Epithelial cell of proximal tubule (primary cell): ENCODE data around the gene TRIM14. TPM values are rescaled to one million over a fixed set of nuclear protein-coding genes. Genes with fewer than 3 reads are reported as not detected.
"Not testable (repeated sequence)": the region's sequence is repeated elsewhere in the genome, so short reads cannot be mapped to it uniquely, and the experiment has no call there.

Experiments
- DNase-seq: peaks from one replicate; pipeline ENCODE4 v3.0.0-alpha.2; 2011; ENCODE audit warnings: low read depth
- H3K4me3 ChIP-seq: 2 replicates; pipeline ENCODE4 v1.5.1; 2011; ENCODE audit warnings: low read depth, mild to moderate bottlenecking, low read length
- total RNA-seq: library from RNA; depleted of rRNA; stranded (reverse); fragments of >200 nt; gene quantifications from 2 replicates; pipeline ENCODE4 v1.2.3, GENCODE V29; 2015
- TF ChIP-seq, protein P1 (sequence below): conservative IDR thresholded peaks from 2 replicates; pipeline ENCODE4 v1.5.1; 2012; ENCODE audit warnings: low read depth, mild to moderate bottlenecking, low read length

The TRIM14 gene
- total RNA-seq, 1 donor from 2014 or later = 8.1 TPM

DNA sequence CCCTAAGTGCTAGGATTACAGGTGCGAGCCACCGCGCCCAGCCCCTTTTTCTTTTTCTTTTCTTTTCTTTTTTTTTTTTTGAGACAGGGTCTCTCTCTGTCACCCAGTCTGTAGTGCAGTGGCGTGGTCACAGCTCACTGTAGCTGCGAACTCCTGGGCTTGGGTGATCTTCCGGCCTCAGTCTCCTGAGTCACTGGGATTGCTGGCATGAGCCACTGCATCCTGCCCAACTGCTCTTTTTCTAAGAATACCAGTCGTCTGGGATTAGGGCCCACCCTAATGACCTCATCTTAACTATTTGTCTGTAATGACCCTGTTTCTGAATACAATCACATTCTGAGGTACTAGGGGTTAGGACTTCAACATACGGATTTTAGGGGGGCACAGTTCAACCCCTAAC is 96.6 kb downstream of the TRIM14 start:
- TF ChIP-seq, protein P1, sequence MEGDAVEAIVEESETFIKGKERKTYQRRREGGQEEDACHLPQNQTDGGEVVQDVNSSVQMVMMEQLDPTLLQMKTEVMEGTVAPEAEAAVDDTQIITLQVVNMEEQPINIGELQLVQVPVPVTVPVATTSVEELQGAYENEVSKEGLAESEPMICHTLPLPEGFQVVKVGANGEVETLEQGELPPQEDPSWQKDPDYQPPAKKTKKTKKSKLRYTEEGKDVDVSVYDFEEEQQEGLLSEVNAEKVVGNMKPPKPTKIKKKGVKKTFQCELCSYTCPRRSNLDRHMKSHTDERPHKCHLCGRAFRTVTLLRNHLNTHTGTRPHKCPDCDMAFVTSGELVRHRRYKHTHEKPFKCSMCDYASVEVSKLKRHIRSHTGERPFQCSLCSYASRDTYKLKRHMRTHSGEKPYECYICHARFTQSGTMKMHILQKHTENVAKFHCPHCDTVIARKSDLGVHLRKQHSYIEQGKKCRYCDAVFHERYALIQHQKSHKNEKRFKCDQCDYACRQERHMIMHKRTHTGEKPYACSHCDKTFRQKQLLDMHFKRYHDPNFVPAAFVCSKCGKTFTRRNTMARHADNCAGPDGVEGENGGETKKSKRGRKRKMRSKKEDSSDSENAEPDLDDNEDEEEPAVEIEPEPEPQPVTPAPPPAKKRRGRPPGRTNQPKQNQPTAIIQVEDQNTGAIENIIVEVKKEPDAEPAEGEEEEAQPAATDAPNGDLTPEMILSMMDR = no peak
- no peak overlapping the region for H3K4me3 ChIP-seq
- DNase-seq = no peak

DNA sequence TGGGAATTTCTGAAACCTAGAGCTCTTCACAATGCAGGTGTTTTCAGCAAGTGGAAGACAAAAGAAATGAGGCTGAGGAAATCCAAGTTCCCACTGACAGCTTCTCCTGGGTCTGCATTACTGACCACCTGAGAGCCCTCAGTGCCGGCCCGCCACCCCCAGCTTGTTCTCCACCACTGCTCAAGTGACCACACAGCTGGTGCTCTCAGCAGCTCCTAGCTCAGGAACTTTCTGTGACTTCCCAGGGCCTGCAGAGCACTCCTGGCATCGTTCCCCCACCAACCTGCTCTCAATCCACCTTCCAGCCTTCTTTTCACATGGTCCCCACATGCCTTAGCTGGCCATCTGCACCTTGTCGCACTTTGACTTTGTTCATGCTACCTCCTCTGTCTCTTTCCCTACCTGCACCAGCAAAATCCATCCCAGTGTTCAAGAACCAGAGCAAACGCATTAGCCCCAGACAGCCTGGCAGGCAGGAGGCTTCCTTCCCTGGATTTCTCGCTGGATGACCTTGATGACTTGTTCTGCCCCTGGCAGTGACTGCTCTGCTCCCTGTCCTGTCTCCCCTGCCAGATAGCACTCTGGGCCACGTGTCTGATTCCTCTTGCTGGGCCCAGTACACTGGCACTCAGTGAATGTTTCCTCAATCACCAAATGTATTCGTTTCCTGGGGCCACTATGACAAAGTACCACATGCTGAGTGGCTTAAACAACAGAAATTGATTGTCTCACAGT is 97.5 kb downstream of the TRIM14 start:
- TF ChIP-seq, protein P1 = no peak
- H3K4me3 ChIP-seq = no peak overlapping the region
- DNase-seq = no peak

DNA sequence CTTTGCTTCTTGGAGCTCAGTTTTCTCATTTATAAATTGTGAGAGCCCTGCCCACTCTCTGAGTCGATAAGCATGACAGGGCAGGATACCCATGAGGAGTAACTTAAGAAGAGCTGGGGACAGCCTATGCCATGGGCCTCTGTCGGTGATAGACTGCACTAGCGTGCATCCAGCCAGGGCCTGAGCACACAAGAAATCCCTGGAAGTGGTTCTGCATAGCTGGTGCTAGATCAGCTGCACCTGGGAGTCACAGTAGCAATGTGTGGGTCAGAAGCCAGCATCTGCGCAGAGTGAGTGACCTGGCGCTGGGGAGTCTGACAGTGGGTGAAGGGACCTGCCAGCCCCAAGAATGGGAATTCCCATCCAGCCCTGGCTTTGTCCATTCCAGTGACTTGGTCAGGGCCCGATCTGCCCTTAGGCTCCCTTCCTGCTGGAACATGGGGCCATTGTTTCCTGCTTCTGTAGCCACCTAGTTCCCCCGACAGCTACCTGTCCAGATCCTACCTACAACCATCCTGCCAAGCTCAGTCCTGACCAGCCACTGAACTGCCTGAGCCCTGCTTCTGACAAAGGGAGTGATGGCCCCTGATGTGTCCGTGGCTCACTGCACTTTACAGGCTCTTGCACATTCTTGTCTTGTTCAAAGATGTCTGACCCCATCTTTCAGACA is 98.4 kb downstream of the TRIM14 start:
- DNase-seq = no peak
- TF ChIP-seq, protein P1 = no peak
- H3K4me3 ChIP-seq = no peak overlapping the region

DNA sequence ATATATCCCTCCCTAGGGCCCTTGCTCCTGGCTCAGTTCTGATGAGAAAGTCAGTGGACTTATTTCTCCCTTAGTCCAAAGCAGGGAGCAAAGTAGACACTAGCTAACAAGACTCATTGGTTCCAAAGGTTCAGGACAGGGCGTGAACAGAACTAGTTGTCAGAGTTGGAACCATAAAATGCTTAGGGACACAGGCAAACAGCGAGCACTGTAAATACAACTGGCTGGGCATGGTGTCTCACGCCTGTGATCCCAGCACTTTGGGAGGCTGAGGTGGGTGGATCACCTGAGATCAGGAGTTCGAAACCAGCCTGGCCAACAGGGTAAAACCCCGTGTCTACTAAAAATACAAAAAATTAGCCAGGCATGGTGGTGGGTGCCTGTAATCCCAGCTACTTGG is 99.2 kb downstream of the TRIM14 start:
- DNase-seq, H3K4me3 ChIP-seq: not testable (repeated sequence)

Other genes with a start within 250 kb of the TRIM14 start
- gene TRMO, start 196.7 kb downstream of the TRIM14 start, total RNA-seq = 12.2 and 18.2 TPM in 2 replicates
- gene HEMGN, start 181.1 kb downstream of the TRIM14 start, total RNA-seq = not detected in 2 replicates
- gene ANP32B, start 135.9 kb downstream of the TRIM14 start, total RNA-seq = 35.8 and 39.2 TPM in 2 replicates
- 117 and 147 TPM in 2 replicates for gene NANS, start 62.5 kb downstream of the TRIM14 start, total RNA-seq
- 3.7 and 5.7 TPM in 2 replicates for gene CORO2A, start 73.4 kb upstream of the TRIM14 start, total RNA-seq
- gene TBC1D2, start 136.4 kb upstream of the TRIM14 start, total RNA-seq = 16.6 and 17.2 TPM in 2 replicates